ENCODE results near the gene RARG. TPM values are rescaled to one million over a fixed set of nuclear protein-coding genes. Genes with fewer than 3 reads are reported as not detected.

RARG gene
- polyA plus RNA-seq, 1 experiment, result 63.9 TPM

GRCh38 chr12:53214221-53214620, 17.8 kb downstream of the RARG start:
- H3K27me3 ChIP-seq (ENCODE audit: control insufficient read depth, insufficient read depth, low read length), result no peaks in the 10 kb centered on the region
- CTCF ChIA-PET, result interaction anchor here (0.8 to 13.1 kb wide), 25 partner anchors 9 to 149 kb away, joined by 3 to 240 read pairs (median 6); partner anchors contain the start of genes AAAS, ESPL1, MYG1 and PFDN5
- POLR2A ChIA-PET, result interaction anchor here (0.7 kb wide), 2 partner anchors 84 to 166 kb away, joined by 4 to 8 read pairs; partner anchors contain the start of gene SP1
- peaks cover 47% of the 10 kb centered on the region for H3K36me3 ChIP-seq (ENCODE audit: control insufficient read depth, insufficient read depth, low read length)
- H3K4me3 ChIP-seq (ENCODE audit: low read depth, low read length), result no peak overlapping the region
- no peak for DNase-seq (ENCODE audit: low read depth)
- TF ChIP-seq, protein P1, sequence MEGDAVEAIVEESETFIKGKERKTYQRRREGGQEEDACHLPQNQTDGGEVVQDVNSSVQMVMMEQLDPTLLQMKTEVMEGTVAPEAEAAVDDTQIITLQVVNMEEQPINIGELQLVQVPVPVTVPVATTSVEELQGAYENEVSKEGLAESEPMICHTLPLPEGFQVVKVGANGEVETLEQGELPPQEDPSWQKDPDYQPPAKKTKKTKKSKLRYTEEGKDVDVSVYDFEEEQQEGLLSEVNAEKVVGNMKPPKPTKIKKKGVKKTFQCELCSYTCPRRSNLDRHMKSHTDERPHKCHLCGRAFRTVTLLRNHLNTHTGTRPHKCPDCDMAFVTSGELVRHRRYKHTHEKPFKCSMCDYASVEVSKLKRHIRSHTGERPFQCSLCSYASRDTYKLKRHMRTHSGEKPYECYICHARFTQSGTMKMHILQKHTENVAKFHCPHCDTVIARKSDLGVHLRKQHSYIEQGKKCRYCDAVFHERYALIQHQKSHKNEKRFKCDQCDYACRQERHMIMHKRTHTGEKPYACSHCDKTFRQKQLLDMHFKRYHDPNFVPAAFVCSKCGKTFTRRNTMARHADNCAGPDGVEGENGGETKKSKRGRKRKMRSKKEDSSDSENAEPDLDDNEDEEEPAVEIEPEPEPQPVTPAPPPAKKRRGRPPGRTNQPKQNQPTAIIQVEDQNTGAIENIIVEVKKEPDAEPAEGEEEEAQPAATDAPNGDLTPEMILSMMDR (IDR thresholded peaks at IDR 0.05; ENCODE audit: insufficient read depth, low read depth, low read length), result no peak

DNA sequence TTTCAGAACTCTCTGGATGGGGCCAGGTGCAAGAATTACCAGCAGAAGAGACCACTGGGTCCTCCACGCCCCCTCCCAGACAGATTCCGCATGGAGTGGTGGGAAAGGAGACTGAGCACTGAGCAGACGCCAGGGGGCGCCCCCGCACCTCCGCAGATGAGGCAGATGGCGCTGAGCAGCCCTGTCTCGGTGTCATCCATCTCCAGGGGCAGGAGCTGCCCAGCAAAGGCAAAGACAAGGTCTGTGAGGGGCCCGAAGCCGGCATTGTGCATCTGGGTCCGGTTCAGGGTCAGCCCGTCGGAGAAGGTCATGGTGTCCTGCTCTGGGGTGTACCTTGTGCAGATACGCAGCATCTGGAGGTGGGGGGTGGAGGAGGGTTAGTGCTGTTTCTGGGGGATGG, 18.7 kb downstream of the RARG start:
- Histone ChIP-seq H3K27me3 (ENCODE audit: control insufficient read depth, insufficient read depth, low read length) (no peaks in the 10 kb centered on the region), H3K4me3 (ENCODE audit: low read depth, low read length) (no peak overlapping the region), H3K36me3 (ENCODE audit: control insufficient read depth, insufficient read depth, low read length) (peaks cover 47% of the 10 kb centered on the region)
- ChIA-PET POLR2A (interaction anchor here (0.6 to 0.7 kb wide), 2 partner anchors 10 to 85 kb away, joined by 4 to 11 read pairs; no protein-coding TSS in a partner anchor), CTCF (interaction anchor here (0.6 to 13.1 kb wide), 30 partner anchors 9 to 148 kb away, joined by 3 to 240 read pairs (median 5); partner anchors contain the start of genes AAAS, ESPL1, MYG1 and PFDN5)
- no peak for DNase-seq (ENCODE audit: low read depth)
- TF ChIP-seq, protein P1 (IDR thresholded peaks at IDR 0.05; ENCODE audit: insufficient read depth, low read depth, low read length), result peak; percentile 92

DNA sequence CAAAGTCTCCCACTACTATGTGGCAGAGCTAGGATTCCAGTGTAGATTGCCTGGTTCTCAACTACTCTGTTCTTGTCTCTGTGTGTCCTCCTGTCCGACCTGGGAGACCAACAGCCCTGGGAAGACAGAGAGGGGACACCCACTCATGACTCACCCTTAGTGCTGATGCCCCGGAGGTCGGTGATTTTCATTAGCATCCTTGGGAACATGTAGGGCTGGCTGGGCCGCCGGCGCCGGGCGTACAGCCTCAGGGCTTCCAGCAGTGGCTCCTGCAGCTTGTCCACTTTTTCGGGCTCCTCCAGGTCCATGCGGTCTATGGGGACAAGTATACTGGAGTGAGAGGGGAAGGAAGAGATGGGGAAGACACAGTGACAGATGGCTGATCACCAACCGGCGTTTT, 19.1 kb downstream of the RARG start:
- H3K4me3 ChIP-seq (ENCODE audit: low read depth, low read length), result no peak overlapping the region
- H3K27me3 ChIP-seq (ENCODE audit: control insufficient read depth, insufficient read depth, low read length), result no peaks in the 10 kb centered on the region
- peaks cover 47% of the 10 kb centered on the region for H3K36me3 ChIP-seq (ENCODE audit: control insufficient read depth, insufficient read depth, low read length)
- ChIA-PET POLR2A (interaction anchor here (0.6 kb wide), 1 partner anchor 11 kb away, joined by 11 read pairs; no protein-coding TSS in a partner anchor), CTCF (interaction anchor here (0.6 to 13.1 kb wide), 23 partner anchors 9 to 132 kb away, joined by 3 to 240 read pairs (median 8); partner anchors contain the start of genes AAAS, ESPL1, MYG1 and PFDN5)
- no peak for DNase-seq (ENCODE audit: low read depth)
- TF ChIP-seq, protein P1 (IDR thresholded peaks at IDR 0.05; ENCODE audit: insufficient read depth, low read depth, low read length), result no peak

DNA sequence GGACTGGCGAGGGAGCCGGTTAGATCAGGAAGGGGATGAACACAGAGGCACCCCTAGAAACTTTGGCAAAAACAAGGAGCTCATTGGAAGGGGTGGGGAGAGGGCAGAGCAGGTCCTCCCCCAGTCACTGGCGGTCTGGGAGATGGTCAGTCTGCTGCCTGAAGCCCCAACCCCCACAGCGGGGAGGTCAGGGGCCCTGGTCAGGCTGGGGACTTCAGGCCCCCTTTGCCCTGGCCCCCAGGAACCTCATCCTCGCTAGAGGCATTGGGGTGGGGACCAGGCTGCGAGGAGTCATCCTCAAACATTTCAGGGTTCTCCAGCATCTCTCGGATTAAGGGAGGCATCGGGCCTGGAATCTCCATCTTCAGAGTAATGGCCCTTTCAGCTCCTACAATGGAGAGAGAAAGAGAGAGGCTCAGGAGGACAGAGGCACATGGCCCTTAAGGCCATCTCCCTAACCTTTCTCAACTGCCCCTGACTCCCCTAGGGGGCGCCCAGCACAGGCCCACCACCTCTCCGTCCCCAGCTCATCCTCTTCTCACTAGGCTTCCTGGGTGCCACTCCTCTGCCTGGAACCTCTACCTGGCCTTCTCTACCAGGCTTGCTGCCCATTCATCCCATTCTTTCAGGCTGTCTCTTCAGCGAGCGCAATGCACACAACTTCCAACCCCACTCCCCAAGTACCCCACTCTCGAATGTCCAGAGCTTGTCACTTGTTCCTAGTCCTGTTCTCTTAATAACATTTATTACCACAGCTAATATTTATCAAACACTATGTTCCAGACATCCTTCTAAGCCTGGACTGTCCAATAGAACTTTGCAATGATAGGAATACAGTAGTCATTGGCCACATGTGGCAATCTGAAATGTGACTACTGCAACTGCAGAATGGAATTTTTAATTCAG, 20.3 kb downstream of the RARG start:
- CTCF ChIA-PET, result interaction anchor here (0.5 to 13.1 kb wide), 14 partner anchors 13 to 473 kb away, joined by 3 to 240 read pairs (median 25); partner anchors contain the start of genes AAAS, ESPL1, MYG1 and PFDN5
- no peak for DNase-seq (ENCODE audit: low read depth)
- H3K36me3 ChIP-seq (ENCODE audit: control insufficient read depth, insufficient read depth, low read length), result peaks cover 47% of the 10 kb centered on the region

More for the DNA sequence above, 20.3 kb downstream of the RARG start:
- TF ChIP-seq, protein P1 (IDR thresholded peaks at IDR 0.05; ENCODE audit: insufficient read depth, low read depth, low read length), result peak; percentile 45
- no peaks in the 10 kb centered on the region for H3K27me3 ChIP-seq (ENCODE audit: control insufficient read depth, insufficient read depth, low read length)
- POLR2A ChIA-PET, result no interaction called here
- H3K4me3 ChIP-seq (ENCODE audit: low read depth, low read length), result no peak overlapping the region

Data from BJ (cell line).